Astrocyte (in vitro differentiated cells and primary cell): ENCODE measurements around the gene HNRNPUL1.

ENCODE experiments used
- CTCF ChIP-seq: IDR thresholded peaks from 2 replicates; pipeline ENCODE4 v1.5.1; 2011; ENCODE audit warnings: low read depth, mild to moderate bottlenecking, inconsistent platforms, low read length, moderate library complexity; ENCODE audit not compliant: insufficient read depth
- EZH2 ChIP-seq: IDR thresholded peaks from 2 replicates; pipeline ENCODE4 v1.6.1; 2012; ENCODE audit warnings: mild to moderate bottlenecking, low read length, inconsistent platforms; ENCODE audit not compliant: insufficient read depth

- TF ChIP-seq CTCF, result no peak
- no peak for TF ChIP-seq EZH2
These were observed 63.5 kb downstream of the HNRNPUL1 start for GRCh38 chr19:41327576-41328156.
